Measurements from ENCODE around the gene GPR153. TPM values are rescaled to one million over a fixed set of nuclear protein-coding genes. Genes with fewer than 3 reads are reported as not detected.

Gene GPR153
- total and polyA plus RNA-seq, 2 of the 8 experiments (the other 6 are each of a cell fraction or from before 2014, with no cell fraction given): 5.7 to 8.1 TPM

DNA sequence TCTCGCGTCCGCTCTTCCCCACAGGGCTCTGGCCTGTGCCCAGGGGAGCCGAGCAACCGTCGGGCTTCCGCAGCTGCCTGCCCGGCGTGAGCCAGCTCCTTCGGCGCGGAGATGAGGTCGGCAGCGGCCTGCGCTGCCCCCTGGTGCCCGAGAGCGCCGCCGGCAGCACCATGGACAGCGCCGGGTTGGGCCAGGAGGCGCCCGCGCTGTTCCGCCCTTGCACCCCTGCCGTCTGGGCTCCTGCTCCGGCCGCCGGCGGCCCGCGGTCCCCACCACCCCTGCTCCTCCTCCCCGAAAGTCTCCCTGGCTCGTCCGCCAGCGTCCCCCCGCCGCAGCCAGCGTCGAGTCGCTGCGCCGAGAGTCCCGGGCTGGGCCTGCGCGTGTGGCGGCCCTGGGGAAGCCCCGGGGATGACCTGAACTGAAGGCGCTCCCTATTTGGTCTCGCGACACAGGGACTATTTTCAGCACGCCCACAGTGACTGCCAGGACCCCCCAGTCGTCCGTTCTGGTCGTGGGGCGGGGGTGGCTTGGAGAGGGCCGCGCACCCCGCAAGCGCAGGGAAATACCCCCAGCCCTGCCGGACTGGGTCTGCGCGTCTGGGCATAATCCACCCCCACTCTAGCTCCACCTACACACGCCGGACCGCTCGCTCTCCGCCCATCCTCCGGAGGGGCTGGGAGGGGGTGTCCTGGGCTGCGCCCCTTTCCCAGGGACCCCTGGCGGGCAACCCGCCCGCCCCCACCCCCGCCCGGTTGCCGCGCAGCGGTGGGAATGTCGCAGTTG, 15.6 kb downstream of the GPR153 start (continued):
- TF ChIP-seq, protein P1, sequence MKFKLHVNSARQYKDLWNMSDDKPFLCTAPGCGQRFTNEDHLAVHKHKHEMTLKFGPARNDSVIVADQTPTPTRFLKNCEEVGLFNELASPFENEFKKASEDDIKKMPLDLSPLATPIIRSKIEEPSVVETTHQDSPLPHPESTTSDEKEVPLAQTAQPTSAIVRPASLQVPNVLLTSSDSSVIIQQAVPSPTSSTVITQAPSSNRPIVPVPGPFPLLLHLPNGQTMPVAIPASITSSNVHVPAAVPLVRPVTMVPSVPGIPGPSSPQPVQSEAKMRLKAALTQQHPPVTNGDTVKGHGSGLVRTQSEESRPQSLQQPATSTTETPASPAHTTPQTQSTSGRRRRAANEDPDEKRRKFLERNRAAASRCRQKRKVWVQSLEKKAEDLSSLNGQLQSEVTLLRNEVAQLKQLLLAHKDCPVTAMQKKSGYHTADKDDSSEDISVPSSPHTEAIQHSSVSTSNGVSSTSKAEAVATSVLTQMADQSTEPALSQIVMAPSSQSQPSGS (IDR thresholded peaks at IDR 0.05; ENCODE audit: low read length): no peak
- TF ChIP-seq KDM5A (IDR thresholded peaks at IDR 0.05; ENCODE audit: low read length) (no peak), CTBP2 (IDR thresholded peaks at IDR 0.05; ENCODE audit: borderline replicate concordance, insufficient read depth, insufficient read length, low read length) (peak; percentile 53), SP2 (IDR thresholded peaks at IDR 0.05; ENCODE audit: low read length) (no peak), CBX5 (IDR thresholded peaks at IDR 0.05; ENCODE audit: low read depth, low read length) (no peak), HDAC2 (IDR thresholded peaks at IDR 0.05; ENCODE audit: borderline replicate concordance in 1 of 2, low read depth in 2 of 2, low read length in 2 of 2) (peak; percentile 90 to 98; a peak in 2 of 4 replicates), RAD21 (IDR thresholded peaks at IDR 0.05 in 1 of 2, conservative IDR thresholded peaks at IDR 0.05 in 1 of 2; ENCODE audit: low read depth in 2 of 2, low read length in 2 of 2) (peak; percentile 67 to 80), JUND (IDR thresholded peaks at IDR 0.05; ENCODE audit: low read length) (no peak), GABPA (IDR thresholded peaks at IDR 0.05; ENCODE audit: borderline replicate concordance, insufficient read depth, low read length) (peak; percentile 76; the same call in 1 of the 2 replicates), PHF8 (conservative IDR thresholded peaks at IDR 0.05; ENCODE audit: low read depth, low read length) (no peak), SAP30 (IDR thresholded peaks at IDR 0.05; ENCODE audit: insufficient read depth, insufficient replicate concordance, low read length) (no peak), YY1 (IDR thresholded peaks at IDR 0.05; ENCODE audit: low read depth, low read length) (peak; percentile 55), RXRA (IDR thresholded peaks at IDR 0.05; ENCODE audit: insufficient read depth, low read depth, low read length) (0 out of 2 replicates have a peak, but pooled peaks have one; percentile 47), CHD2 (IDR thresholded peaks at IDR 0.05; ENCODE audit: low read length) (peak; percentile 7; the same call in 1 of the 2 replicates), TBP (IDR thresholded peaks at IDR 0.05; ENCODE audit: low read depth, low read length) (peak; percentile 55; the same call in 1 of the 2 replicates), RBBP5 (IDR thresholded peaks at IDR 0.05; ENCODE audit: borderline replicate concordance, low read depth, low read length) (0 out of 2 replicates have a peak, but pooled peaks have one; percentile 76), ASH2L (IDR thresholded peaks at IDR 0.05; ENCODE audit: low read length) (peak; percentile 49), SIN3A (conservative IDR thresholded peaks at IDR 0.05 in 1 of 2, IDR thresholded peaks at IDR 0.05 in 1 of 2; ENCODE audit: low read depth in 1 of 2, low read length in 2 of 2) (peak; percentile 99), TAF7 (optimal IDR thresholded peaks at IDR 0.05; ENCODE audit: borderline replicate concordance, low read depth, low read length) (peak; percentile 83)
- TF ChIP-seq, protein P2, sequence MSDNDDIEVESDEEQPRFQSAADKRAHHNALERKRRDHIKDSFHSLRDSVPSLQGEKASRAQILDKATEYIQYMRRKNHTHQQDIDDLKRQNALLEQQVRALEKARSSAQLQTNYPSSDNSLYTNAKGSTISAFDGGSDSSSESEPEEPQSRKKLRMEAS (IDR thresholded peaks at IDR 0.05): peak; percentile 70

Measured in H1 (cell line).